ENCODE results near the gene ASAP2.
A peak's percentile ranks its signal among the peaks of the same experiment; 100 is the strongest.

Gene ASAP2

DNA sequence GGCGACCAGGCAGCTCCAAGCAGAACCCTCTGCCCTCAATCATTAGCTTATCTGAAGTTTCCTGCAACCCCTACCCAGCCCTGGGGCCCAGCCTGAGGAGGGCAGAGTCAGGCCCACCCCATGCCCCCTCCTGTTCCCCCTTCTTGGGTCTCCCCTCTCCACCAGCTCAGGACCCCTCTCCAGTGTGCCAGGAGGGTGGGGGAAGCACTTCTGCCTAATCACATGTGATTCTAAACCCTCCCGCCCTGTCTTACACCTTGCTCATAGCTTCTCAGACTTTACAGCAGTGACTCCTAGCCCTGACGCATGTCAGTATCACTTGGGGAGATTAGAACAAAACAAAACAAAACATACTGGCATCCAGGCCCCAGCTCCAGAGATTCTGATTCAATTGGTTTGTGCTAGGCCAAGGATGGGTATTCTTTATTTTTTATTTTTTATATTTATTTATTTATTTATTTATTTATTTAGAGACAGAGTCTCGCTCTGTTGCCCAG, 42.5 kb upstream of the ASAP2 start:
- Histone ChIP-seq H3K27me3 (no peaks in the 10 kb centered on the region), H3K9me3 (no peaks in the 10 kb centered on the region), H3K4me1 (ENCODE audit: control insufficient read depth in 1 of 2, insufficient read depth in 1 of 2, low read depth in 1 of 2, low read length in 1 of 2) (peaks cover 15 to 17% of the 10 kb centered on the region in 2 experiments), H3K27ac (no peak overlapping the region), H3K4me3 (ENCODE audit: low read depth in 1 of 2, low read length in 1 of 2) (no peak overlapping the region), H3K36me3 (no peaks in the 10 kb centered on the region)
- TF ChIP-seq CTCF (IDR thresholded peaks at IDR 0.05): no peak

- Histone ChIP-seq H3K27ac (no peak overlapping the region), H3K27me3 (no peaks in the 10 kb centered on the region), H3K4me1 (ENCODE audit: control insufficient read depth in 1 of 2, insufficient read depth in 1 of 2, low read depth in 1 of 2, low read length in 1 of 2) (peaks cover 30 to 32% of the 10 kb centered on the region in 2 experiments), H3K36me3 (no peaks in the 10 kb centered on the region), H3K4me3 (ENCODE audit: low read depth in 1 of 2, low read length in 1 of 2) (no peak overlapping the region), H3K9me3 (no peaks in the 10 kb centered on the region)
- TF ChIP-seq CTCF (IDR thresholded peaks at IDR 0.05): no peak
These were observed 41.0 kb upstream of the ASAP2 start for GRCh38 chr2:9165625-9166024.

GRCh38 chr2:9166579-9167377, 39.8 kb upstream of the ASAP2 start:
- no peak for TF ChIP-seq CTCF (IDR thresholded peaks at IDR 0.05)
- H3K4me1 ChIP-seq (ENCODE audit: control insufficient read depth in 1 of 2, insufficient read depth in 1 of 2, low read depth in 1 of 2, low read length in 1 of 2): peaks cover 31 to 33% of the 10 kb centered on the region in 2 experiments
- H3K36me3 ChIP-seq: no peaks in the 10 kb centered on the region
- no peak overlapping the region for H3K27ac ChIP-seq
- H3K27me3 ChIP-seq: no peaks in the 10 kb centered on the region
- no peaks in the 10 kb centered on the region for H3K9me3 ChIP-seq
- no peak overlapping the region for H3K4me3 ChIP-seq (ENCODE audit: low read depth in 1 of 2, low read length in 1 of 2)

DNA sequence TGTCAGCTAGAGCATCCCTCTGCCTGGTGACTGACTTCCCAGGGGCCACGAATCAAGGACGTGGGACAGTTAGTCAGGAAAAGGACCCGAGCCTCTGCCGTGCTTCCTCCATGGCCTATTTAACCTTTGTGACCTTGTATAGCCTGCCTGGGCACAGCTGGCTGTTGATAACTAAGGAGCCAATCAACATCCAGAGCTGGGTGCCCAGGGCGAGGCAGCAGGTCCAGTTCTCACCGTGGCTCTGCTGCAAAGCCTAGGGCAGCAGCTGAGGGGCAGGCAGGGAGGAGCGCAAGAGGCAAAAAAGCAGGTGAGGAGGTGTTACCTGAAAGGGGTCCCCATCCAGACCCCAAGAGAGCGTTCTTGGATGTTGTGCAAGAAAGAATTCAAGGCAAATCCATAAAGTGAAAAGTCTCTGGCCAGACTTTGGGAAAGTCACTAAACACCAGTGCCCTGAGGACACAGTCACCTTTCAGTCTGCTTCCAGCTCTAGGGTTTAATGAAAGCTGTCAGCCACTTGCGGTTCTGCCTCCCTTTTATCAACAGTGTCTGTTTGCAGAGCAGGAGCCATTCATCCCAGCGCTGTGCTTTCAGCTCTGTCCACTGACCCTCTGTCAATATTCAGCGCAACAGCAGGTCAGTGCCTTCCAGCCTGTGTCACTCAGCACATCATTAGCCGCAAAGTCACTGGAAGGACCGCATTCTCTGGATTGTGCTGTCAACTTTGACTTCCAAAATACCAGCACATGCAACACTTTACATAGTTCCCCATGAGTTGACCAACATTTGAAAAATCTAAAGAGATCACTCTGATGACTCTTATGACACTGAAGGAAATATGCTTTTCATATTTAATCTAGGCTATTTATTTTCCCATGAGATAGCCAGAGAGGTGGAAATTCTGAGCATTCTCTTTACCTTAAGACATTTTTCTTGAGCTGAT, 38.6 kb upstream of the ASAP2 start:
- no peak overlapping the region for H3K4me3 ChIP-seq (ENCODE audit: low read depth in 1 of 2, low read length in 1 of 2)
- no peaks in the 10 kb centered on the region for H3K27me3 ChIP-seq
- H3K36me3 ChIP-seq: no peaks in the 10 kb centered on the region
- peaks cover 31 to 33% of the 10 kb centered on the region in 2 experiments for H3K4me1 ChIP-seq (ENCODE audit: control insufficient read depth in 1 of 2, insufficient read depth in 1 of 2, low read depth in 1 of 2, low read length in 1 of 2)
- H3K27ac ChIP-seq: peak overlapping the region; percentile 63
- no peak for TF ChIP-seq CTCF (IDR thresholded peaks at IDR 0.05)
- H3K9me3 ChIP-seq: no peaks in the 10 kb centered on the region

GRCh38 chr2:9168821-9169221, 37.8 kb upstream of the ASAP2 start:
- H3K4me3 ChIP-seq (ENCODE audit: low read depth in 1 of 2, low read length in 1 of 2): no peak overlapping the region
- no peak for TF ChIP-seq CTCF (IDR thresholded peaks at IDR 0.05)
- H3K4me1 ChIP-seq (ENCODE audit: control insufficient read depth in 1 of 2, insufficient read depth in 1 of 2, low read depth in 1 of 2, low read length in 1 of 2): peaks cover 31 to 33% of the 10 kb centered on the region in 2 experiments
- no peaks in the 10 kb centered on the region for H3K36me3 ChIP-seq
- no peaks in the 10 kb centered on the region for H3K27me3 ChIP-seq
- no peaks in the 10 kb centered on the region for H3K9me3 ChIP-seq
- H3K27ac ChIP-seq: peak overlapping the region; percentile 63
